Mononuclear cell (primary cell): Measurements from ENCODE around the gene KRT15. TPM values are rescaled to one million over a fixed set of nuclear protein-coding genes. Genes with fewer than 3 reads are reported as not detected.

Source experiments
- H3K27me3 ChIP-seq: 2 replicates; pipeline ENCODE4 v1.6.0; 2011; ENCODE audit warnings: low read length, control low read depth; ENCODE audit not compliant: insufficient read depth
- H3K4me1 ChIP-seq: 2 replicates; pipeline ENCODE4 v1.5.1; 2011; ENCODE audit warnings: mild to moderate bottlenecking, low read length, control low read depth; ENCODE audit not compliant: insufficient read depth
- H3K4me3 ChIP-seq: 2 replicates; pipeline ENCODE4 v1.5.1; 2011; ENCODE audit warnings: mild to moderate bottlenecking, low read length, moderate library complexity
- H3K9me3 ChIP-seq: 2 replicates; pipeline ENCODE4 v1.5.1; 2011; ENCODE audit warnings: low read depth, mild to moderate bottlenecking, control low read depth, low read length
- total RNA-seq: library from RNA; depleted of rRNA; stranded (reverse); fragments of >200 nt; gene quantifications from one replicate; pipeline ENCODE4 v1.2.3, GENCODE V29; 2012

KRT15 gene
- total RNA-seq, 1 donor, result not detected

DNA sequence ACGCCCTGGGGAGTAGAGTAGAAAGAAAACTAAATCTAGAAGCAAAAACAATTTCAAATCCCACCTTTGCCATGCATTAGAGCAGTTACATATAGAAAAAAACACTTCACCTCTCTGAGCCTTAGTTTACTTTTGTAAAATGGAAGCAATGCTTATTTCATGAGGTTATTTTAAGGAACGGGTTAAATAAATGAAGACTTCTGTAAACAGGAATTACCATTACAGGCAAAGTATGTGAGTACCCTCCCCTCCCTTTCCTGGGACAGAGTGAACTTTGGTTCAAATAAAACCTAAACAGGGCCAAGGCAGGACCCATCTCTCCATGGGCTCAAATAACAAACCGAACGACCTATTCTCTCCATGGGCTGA is 4.5 kb upstream of the KRT15 start:
- H3K4me1 ChIP-seq, result peaks cover 13% of the 10 kb centered on the region
- H3K4me3 ChIP-seq, result no peak overlapping the region
- peaks cover 20% of the 10 kb centered on the region for H3K27me3 ChIP-seq
- no peaks in the 10 kb centered on the region for H3K9me3 ChIP-seq

DNA sequence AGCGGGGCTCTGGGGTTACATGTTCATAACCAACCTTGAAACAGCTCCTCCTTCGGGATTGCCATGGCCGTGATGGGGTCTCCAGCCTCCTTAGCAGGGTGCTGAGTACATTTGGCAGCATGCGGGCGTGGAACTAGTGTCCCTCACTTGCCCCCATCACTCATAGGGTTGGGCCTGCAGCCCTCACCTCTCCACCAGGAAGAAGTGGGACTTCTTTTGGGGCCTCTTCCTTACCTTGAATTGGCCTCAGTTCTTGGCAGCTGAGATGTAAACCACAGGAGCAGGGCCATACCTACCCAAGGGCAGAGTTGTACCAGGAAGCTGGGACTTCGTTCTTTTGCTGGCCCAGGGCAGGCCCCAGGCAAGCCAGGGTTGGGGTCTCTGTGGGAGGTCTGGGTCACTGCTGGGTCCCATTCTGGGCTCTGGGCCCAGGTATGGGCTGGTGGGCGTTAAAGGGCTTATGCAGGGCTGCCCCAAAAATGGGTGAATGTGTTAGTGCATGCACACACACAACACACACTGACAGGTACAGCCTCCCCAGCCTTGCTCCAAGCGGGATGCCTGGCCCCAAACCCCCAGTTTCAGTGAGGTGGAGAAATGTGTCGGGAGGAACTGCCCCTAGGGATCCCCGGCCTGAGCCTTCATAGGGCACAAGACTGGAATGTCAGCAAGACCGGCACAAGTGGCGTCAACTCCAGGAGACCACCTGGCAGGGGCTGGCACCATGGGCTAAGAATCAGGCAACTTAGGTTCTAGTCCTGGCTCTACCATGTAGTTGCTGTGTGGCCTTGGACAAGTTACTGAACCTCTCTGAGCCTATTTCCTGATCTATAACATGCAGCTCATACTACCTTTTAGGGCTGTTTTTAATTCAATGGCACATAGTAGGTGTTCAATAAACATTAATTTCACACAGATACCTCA is 3.9 kb upstream of the KRT15 start:
- Histone ChIP-seq H3K27me3 (peaks cover 14% of the 10 kb centered on the region), H3K4me3 (no peak overlapping the region), H3K9me3 (no peaks in the 10 kb centered on the region), H3K4me1 (peaks cover 7% of the 10 kb centered on the region)

DNA sequence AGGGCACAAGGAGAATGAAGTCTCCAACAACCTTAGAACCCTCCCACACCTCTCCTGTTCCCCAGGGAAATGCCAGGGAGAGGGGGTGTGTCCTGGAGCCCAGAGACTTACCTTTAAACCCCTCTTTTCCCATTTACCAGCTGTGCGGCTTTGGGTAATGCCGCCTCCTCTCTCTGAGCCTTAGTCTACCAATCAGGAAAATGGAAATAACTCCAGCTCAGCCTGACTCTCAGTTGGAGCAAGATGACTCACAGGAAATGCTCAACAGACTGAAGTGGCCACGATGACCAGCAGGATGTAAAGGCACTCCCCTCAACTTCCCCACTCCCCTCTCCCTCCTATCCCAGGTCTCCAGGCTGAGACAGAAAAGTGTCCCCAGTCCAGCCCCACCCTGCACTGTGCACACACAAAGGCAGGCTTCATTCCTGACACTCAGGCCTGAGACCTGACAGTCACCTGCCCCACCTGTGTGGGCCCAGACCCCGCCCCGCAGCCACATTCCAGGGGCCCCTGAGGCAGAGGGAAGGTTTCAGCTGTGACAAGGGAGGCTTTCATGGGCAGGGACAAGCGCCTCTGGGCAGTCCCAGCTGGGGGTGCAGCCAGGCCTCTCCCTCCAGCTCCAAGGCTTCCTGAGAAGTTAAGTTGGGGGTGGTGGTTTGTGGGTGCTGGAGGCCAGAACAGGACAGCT is 3.0 kb upstream of the KRT15 start:
- peaks cover 6% of the 10 kb centered on the region for H3K4me1 ChIP-seq
- H3K27me3 ChIP-seq, result peaks cover 6% of the 10 kb centered on the region
- no peaks in the 10 kb centered on the region for H3K9me3 ChIP-seq
- H3K4me3 ChIP-seq, result no peak overlapping the region

DNA sequence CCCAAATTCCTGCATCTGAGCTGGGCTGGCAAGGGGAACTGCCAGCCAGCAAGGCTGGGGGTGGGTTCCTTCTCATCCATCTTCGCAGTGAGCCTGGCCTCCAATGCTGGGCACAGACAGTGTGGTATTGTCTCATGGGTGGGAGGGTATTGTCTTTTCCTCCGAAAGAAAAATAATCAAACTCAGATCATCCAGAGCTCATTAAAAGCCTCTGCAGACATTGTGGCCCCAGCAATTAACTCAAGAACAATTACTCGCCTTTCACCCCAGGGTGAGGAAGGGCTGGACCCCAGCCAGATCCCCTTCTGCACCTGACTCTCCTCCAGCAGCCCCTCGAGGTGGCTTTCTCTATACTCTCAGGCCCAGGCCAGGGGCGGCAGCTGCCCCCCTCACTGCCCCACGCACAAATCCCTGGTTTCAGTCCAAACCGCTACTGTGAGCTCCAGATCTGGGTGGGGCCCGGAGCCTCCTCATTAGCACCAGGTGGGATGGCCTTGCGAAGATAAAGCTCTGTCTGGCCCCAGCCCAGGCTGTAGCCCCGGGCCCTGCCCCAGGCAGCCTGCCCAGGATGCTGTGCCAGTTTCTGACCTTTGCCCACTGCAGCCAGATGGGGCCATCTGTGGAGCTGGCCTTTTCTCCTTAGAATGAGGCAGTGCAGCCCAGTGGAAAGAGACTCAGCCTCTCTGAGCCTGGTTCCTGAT is 2.3 kb upstream of the KRT15 start:
- H3K27me3 ChIP-seq, result no peaks in the 10 kb centered on the region
- no peak overlapping the region for H3K4me3 ChIP-seq
- H3K9me3 ChIP-seq, result no peaks in the 10 kb centered on the region
- H3K4me1 ChIP-seq, result peaks cover 6% of the 10 kb centered on the region

DNA sequence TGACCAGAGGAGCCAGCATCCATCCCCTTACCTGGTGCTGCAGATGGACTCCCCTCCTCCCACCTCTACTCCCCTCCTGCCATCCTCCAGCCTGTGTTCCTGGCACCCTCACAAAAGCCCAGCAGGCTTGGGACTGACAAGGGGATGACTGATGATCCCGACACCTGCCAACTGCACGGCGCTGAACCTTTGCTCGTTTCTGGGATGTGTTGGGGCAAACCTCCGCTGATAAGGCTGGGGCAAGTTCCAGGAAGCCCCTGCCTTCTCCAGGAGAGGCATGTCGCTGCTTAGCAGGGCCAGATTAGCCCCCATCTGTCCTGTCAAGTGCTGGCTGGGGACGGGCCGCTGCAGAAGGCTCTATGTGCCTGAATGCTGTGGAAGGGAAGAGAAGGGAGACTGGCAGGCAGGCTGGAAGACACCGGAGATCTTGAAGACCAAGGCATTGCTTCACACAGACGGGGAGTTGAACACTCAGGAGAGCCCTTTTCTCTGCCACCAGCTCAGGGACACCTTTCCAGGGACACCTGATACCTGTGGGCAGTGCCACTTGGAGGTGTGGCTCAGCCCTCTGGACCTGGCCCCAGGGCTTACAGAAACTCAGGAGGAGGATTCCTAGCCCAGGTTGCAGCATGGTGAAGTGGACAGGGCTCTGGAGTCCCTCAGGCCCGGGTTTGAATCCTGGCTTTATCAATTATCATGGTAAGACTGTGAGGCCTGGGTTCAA is 973 bp upstream of the KRT15 start:
- H3K4me3 ChIP-seq, result no peak overlapping the region
- no peaks in the 10 kb centered on the region for H3K9me3 ChIP-seq
- H3K27me3 ChIP-seq, result no peaks in the 10 kb centered on the region
- H3K4me1 ChIP-seq, result peaks cover 6% of the 10 kb centered on the region

DNA sequence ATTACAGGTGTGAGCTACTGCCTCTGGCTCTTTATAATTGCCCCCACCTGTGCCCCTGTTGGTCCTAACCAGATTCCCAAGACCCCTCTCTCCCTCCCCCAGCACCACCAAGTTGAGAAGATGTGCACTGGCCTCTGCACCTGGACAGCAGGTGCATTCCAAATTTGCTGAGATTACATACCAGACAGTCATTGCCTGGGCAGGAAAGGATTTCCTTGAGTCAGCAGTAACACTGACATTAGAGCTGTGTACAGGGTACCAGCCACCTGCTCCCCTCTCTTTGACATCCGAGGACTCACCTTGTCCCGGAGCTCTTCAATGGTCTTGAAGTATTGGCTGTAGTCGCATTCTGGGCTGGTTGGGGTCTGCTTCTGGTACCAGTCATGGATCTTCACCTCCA is 659 bp downstream of the KRT15 start:
- Histone ChIP-seq H3K9me3 (no peaks in the 10 kb centered on the region), H3K4me3 (no peak overlapping the region), H3K4me1 (peaks cover 11% of the 10 kb centered on the region), H3K27me3 (no peaks in the 10 kb centered on the region)

DNA sequence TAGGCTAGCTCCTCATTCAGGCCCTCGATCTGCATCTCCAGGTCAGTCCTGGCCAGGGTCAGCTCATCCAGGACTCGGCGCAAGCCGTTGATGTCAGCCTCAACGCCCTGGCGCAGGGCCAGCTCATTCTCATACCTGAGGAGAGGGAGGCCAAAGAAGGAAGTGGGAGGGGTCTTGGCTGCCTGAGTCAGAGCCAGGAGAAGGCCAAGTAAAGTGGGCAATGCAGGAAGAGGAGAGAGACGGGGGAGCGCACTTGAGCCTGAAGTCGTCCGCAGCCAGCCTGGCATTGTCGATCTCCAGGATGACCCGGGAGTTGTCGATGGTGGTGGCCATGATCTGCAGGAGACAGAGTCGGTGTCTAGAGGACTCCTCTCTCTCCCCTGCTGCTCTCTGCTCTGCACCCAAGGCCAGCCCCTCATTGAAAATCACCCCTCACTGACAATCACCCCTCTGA is 1.8 kb downstream of the KRT15 start:
- Histone ChIP-seq H3K9me3 (no peaks in the 10 kb centered on the region), H3K4me1 (peaks cover 21% of the 10 kb centered on the region), H3K4me3 (no peak overlapping the region), H3K27me3 (no peaks in the 10 kb centered on the region)

DNA sequence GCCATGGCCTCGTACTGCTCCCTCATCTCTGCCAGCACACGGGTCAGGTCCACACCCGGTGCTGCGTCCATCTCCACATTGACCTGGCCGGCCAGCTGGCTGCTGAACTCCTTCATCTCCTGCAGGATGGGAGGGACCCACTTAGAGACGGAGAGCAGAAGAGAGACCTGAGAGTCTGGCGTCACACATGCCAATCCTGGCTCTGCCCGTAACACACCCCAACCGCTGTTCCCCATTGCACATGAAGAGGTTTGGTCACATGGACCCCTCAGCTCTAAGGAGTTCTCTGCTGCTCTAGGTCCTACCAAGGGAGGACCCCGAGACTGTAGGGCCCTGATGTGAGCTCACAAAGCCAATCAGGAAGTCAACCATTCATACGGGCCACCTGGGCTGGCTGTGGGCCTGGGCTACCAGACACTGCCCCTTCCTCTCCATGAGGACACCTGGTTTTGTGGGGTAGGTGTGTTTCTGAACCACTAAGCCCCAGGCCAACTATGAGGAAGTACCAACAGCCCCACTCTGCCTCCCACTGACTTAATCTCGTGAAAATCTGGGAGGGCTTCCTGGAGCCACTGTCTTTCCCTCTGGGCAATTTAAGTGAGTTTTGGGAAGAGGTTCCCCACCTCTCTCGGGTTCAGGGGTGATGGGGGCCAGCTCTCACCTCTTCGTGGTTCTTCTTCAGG is 2.4 kb downstream of the KRT15 start:
- Histone ChIP-seq H3K9me3 (no peaks in the 10 kb centered on the region), H3K4me1 (peaks cover 16% of the 10 kb centered on the region), H3K27me3 (no peaks in the 10 kb centered on the region), H3K4me3 (no peak overlapping the region)

DNA sequence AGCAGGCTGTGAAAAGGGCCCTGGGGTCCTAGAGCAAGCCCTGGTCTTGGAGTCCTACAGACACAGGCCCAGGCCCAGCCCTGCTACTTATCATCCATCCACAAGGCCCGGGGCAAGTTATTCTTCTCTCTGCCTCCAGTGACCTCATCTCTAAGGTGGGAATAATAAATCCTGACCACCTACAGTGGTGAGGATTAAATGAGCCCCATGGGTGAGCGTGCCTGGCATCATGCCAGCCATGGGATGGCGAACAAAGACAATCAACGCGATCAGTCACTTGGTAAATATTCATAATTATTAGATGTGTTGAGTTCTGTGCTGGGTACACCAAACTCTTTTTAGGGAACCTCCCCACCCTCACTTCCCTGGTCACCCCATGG is 5.5 kb downstream of the KRT15 start:
- Histone ChIP-seq H3K4me1 (peaks cover 16% of the 10 kb centered on the region), H3K4me3 (no peak overlapping the region), H3K9me3 (no peaks in the 10 kb centered on the region), H3K27me3 (no peaks in the 10 kb centered on the region)

DNA sequence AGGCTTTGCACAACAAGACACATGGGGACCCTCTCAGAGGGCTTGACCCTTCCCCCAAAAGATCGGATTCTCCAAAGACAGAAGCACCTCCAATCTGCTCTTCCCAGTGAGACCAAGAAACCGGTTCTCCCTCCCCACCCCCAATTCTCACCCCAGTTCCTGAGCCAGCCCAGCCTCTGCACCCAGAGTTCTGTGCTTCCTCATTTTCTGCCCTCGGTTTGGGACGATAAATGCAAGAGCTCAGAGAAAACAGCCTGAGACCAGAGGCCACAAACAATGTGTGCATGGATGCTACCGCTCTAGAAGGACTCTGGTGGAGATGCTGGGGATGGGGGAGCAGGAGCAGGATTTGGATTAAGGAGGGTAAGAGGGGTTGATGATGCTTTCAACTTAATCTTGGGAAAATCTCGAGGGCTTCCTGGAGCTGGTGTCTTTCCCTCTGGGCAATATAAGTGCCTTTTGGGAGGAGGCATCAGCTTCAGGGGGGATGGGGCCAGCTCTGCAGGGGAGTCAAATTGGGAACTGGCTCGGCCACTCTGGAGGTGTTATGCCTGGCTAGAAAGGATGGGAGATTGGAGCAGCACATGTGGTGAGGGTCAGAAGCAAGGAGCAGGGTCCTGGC is 6.0 kb downstream of the KRT15 start:
- no peaks in the 10 kb centered on the region for H3K27me3 ChIP-seq
- H3K4me3 ChIP-seq, result no peak overlapping the region
- H3K4me1 ChIP-seq, result peaks cover 16% of the 10 kb centered on the region
- H3K9me3 ChIP-seq, result no peaks in the 10 kb centered on the region

DNA sequence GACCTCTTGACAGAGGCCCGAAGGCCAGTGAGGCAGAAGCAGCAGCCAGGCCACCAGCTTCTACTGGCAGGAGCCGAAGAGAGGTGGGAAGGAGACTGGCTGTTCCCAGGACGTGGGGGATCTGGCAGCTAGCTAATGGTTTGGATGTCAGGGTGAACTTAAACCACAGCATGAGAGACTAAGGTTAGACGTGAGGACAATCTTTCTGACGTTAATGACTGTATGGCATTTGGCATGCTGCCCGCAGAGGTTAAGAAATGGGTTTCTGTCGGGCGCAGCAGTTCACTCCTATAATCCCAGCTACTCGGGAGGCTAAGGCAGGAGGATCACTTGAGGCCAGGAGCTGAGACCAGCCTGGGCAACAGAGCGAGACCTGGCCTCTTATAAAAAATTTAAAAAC is 7.0 kb downstream of the KRT15 start:
- no peaks in the 10 kb centered on the region for H3K9me3 ChIP-seq

DNA sequence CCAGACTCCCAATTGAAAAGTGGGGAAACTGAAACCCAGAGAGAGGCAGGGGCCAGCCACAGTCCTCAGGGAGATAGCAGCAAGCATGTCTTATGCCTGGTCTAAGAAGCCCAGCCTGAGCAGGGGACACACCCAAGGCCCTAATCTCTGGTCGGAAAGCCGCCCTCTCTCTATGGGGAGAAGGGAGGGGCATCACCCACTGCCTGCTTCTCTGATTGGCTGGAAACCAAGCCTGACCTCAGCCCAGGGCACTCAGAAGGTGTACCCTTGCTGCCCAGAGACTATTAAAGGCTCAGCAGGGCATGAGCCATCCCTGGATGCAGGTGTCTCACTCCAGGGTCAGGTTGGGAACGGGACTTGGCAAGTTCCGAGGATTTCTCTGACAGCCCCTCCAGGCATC is 7.6 kb downstream of the KRT15 start:
- Histone ChIP-seq H3K4me1 (peaks cover 16% of the 10 kb centered on the region), H3K27me3 (no peaks in the 10 kb centered on the region), H3K4me3 (no peak overlapping the region), H3K9me3 (no peaks in the 10 kb centered on the region)

More for the DNA sequence above, 7.0 kb downstream of the KRT15 start:
- Histone ChIP-seq H3K4me1 (peaks cover 16% of the 10 kb centered on the region), H3K4me3 (no peak overlapping the region), H3K27me3 (no peaks in the 10 kb centered on the region)

DNA sequence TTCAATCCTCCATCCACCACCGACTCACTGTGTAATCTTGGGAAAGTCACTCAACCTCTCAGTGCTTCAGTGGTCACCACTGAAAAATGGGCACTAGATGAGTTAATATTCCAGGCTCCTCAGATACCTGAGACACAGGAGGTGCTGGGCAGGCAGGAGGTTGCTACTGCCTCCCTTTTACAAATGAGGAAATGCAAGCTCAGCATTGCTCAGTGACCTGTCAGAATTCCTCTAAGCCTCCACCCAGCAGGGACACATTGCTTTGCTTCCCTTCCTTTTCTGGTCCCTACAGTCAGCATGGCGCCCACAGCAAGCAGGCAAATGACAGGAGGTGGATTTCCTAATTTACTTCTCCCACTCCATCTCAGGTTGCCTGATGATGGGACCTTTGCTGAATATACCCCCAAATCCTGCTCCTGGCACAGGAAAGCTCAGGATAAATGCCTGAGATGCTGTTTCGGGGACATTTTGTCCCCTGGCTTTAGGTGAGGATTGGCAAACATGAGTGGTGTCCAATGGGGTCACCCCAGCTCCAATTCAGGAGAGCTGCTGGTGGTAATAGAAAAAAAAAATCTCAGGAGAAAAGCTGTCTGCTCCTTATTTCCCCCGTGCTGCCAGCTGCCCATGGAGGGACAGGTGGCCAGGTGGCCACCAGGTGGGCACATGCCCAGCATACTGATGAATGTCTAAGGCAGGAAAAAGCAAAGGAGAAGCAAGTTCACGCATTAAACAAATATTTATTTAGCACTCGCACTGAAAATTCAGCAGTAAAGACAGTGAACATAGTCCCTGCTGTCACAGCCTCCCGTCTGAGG is 8.2 kb downstream of the KRT15 start:
- no peak overlapping the region for H3K4me3 ChIP-seq
- H3K27me3 ChIP-seq, result no peaks in the 10 kb centered on the region
- no peaks in the 10 kb centered on the region for H3K9me3 ChIP-seq
- H3K4me1 ChIP-seq, result peaks cover 16% of the 10 kb centered on the region
